GM21723 (cell line): Measurements from ENCODE around the gene COPZ2.
A peak's percentile ranks its signal among the peaks of the same experiment; 100 is the strongest.
"Not testable (repeated sequence)": the region's sequence is repeated elsewhere in the genome, so short reads cannot be mapped to it uniquely, and the experiment has no call there.

Experiments used
- ATAC-seq: cut with Tn5 transposase; IDR thresholded peaks from one replicate; pipeline ENCODE4 v1.9.1; 2021; ENCODE audit warnings: mild to moderate bottlenecking, moderate library complexity; ENCODE audit not compliant: unreplicated experiment

Gene COPZ2, protein sequence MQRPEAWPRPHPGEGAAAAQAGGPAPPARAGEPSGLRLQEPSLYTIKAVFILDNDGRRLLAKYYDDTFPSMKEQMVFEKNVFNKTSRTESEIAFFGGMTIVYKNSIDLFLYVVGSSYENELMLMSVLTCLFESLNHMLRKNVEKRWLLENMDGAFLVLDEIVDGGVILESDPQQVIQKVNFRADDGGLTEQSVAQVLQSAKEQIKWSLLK

GRCh38 chr17:48037036-48037837 lies at the start of gene COPZ2:
Gene COPZ2, minus strand, starts transcription at chr17:48037797. Its CDS starts 20 bp downstream, at chr17:48037777.
- peak; percentile 60 for ATAC-seq

DNA sequence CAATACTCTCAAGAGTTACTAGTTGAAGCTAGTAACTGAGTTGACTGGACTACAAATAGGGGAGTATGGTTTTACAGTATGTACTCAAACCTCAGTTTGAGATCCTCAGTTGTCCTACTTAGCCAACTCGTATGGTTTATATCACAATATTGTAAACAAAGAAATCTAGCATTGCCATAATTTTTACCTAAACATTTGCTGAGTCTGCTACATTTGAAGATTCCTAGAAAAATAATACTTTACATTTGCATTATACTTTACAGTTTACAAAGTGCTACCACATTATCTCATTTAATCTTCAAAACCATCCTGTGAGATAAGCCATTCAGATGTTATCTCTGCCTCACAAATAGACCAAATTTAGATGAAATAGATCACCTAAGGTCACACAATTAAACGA lies 47.3 kb upstream of the COPZ2 start:
- no peak for ATAC-seq

DNA sequence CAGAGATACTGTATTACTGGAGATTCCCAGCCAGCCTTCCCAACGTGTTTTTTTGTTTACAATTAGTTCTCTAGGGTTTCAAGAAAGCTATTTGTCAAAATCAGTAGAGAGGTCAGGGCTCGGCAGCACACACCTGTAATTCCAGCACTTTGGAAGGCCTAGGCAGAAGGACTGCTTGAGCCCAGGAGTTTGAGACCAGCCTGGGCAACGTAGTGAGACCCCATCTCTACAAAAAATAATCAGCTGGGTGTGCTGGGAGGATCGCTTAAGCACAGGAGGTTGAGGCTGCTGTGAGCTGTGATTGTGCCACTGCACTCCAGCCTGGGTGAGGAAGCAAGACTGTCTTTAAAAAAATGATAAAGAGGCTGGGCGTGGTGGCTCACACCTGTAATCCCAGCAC lies 44.3 kb upstream of the COPZ2 start:
- ATAC-seq = no peak

DNA sequence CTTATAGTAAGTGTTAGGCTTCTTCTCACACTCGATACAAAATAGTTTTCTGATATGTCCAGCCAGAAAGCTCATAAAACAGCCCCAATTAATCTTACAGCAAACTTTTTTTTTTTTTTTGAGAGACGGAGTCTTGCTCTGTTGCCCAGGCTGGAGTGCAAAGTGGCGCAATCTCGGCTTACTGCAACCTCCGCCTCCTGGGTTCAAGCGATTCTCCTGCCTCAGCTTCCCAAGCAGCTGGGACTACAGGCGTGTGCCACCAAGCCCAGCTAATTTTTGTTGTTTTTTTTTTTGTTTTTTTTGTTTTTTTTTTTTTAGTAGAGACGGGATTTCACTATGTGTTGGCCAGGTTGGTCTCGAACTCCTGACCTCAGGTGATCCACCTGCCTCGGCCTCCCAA lies 39.6 kb upstream of the COPZ2 start:
- not testable (repeated sequence) for ATAC-seq

DNA sequence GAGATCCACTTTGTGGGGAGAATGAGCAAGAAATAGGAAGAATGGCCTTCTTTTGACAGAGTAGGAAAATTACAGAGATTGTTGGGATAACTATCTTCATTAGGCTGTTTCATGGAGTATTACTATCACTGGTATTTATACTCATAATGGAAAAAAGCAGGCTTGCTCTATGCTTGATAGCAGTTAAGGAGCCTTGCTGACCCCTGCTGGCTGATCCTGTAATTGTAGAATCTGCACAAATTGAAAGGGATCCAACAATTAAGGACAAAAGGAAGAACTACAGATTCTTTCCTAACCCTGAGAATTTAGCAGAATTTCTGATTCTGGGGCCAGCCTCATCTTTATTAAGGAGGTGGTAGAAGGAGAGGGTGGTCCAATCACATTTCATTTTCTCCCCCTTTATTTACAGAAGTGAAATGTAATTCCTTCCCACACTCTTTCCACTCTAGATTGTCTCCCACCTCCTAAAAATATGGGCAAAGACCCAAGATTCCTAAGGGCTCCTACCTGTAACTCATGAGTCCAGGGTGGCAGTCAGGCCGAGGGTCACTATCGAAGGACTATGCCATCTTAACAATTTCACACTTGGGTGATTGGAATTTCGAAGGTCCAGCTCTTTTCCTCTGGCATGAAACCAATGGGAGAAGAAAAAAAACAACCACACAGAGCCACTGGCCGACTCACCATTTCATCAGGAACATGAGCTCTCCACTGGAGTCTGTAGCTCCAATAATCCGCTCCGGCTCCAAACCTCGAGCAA lies 36.9 kb upstream of the COPZ2 start:
- no peak for ATAC-seq

DNA sequence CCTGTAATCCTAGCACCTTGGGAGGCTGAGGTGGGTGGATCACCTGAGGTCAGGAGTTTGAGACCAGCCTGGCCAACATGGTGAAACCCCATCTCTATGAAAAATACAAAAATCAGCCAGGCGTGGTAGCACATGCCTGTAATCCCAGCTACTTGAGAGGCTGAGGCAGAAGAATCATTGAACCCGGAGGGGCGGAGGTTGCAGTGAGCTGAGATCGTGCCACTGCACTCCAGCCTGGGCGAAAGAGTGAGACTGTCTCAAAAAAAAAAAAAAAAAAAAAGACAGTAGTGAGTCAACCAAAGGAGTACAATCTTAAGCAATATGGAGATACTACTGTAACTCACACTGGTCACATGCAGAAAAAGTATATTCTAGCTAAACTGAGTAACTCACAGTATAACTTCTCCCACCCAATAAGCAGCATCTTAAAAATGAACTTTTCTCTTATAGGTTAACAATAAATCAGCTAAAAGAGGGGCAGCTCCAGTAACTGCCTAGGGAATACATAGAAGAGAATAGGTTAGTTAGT lies 36.0 kb upstream of the COPZ2 start:
- not testable (repeated sequence) for ATAC-seq

DNA sequence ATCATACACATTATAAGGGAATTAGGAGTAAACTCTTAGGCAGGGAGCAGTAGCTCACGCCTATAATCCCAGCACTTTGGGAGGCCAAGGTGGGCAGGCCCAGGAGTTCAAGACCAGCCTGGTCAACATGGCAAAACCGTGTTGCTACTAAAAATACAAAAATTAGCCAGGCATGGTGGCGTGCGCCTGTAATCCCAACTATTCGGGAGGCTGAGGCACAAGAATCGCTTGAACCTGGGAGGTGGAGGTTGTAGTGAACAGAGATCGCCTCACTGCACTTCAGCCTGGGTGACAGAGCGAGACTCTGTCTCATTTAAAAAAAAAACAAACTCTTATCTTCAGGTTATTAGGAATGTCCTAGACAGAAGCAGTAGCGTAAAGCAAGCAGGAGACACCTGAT lies 35.2 kb upstream of the COPZ2 start:
- not testable (repeated sequence) for ATAC-seq

DNA sequence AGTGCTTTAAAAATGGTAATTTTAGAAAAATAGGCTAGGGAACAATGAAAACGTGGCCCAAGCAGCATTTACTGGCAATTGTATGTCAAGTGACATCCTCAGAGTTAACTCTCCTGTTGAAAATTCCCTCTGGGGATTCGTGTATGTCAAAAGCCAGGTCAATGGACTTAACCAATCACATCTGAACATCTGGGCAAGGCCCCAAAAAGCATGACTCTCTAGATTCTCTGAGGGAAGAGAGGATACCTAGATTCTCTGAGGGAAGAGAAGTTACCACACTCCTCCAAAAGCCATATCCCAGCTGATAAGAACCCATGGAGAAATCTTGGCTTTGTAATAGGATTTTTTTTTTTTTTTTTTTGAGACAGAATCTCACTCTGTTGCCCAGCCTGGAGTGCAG lies 34.1 kb upstream of the COPZ2 start:
- ATAC-seq = no peak

GRCh38 chr17:48070195-48070594 lies 32.6 kb upstream of the COPZ2 start:
- ATAC-seq = no peak

DNA sequence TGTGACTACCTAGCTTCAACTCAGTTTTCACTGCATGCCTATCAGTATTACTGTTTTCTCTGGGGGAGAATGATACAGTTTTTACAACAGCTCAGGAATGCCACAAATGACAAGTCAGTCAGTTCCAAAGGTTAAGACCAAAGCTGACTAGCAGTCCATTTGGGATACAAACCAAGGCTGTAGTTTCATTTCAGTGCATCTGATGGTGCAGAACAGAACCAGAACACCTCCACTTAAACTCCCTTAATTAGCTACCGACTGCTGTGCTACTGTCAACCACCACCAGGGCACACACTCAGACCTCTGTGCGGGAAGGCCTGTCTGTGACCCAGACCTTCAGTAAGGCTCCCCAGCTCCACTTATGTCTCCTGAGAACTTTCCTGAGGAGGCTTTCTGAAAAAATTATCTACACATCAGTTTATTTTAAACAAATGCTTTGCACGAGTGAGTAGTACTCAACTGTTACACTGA lies 30.9 kb upstream of the COPZ2 start:
- ATAC-seq = no peak

DNA sequence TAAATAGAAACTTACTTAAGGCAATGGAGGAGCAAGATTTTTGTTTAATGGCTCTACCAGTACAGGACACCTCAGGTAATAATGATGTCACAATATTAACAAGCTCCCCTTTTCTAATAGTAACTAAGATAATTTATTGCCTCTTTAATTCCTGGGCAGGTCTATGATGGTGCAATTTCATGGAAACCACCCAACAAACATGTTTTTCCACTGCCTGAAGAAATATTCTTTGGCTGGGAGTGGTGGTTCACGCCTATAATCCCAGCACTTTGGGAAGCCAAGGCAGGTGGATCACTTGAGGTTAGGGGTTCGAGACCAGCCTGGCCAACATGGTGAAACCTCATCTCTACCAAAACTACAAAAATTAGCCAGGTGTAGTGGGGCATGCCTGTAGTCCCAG lies 30.2 kb upstream of the COPZ2 start:
- not testable (repeated sequence) for ATAC-seq

DNA sequence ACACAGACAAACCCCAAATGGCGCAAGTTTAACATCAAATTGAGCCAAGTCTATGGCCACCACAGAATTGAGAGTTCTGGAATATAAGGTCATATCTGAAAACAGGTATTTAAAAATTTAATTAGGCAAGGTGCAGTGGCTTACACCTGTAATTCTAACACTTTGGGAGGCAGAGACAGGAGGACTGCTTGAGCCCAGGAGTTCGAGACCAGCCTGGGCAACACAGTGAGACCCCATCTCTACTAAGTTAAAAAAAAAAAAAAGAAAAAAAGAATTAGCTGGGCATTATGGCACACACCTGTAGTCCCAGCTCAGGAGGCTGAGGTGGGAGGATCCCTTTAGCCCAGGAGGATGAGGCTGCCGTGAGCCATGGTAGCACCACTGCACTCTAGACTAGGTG lies 29.6 kb upstream of the COPZ2 start:
- no peak for ATAC-seq

- ATAC-seq = no peak
Measured at GRCh38 chr17:48066656-48067055, 29.1 kb upstream of the COPZ2 start.

DNA sequence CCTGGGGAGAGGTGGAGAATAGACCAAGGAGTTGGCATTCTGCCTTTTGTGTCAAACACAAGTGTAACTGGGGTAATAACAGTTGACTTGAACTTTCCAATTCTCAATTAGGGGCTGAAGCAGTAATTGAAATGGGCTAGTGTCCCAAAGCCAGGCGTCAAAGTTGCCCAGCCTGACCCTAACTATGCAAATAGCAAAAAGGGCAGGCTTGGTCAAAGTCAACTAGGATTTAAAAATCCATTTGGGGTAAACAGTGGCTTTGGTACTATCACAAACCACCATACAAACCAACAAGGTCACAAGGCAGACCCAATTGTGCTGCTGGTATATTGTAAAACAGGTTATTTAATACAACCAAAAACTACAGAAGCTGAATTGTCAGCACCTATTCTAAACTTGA lies 28.6 kb upstream of the COPZ2 start:
- ATAC-seq = no peak

GRCh38 chr17:48064638-48065037 lies 27.0 kb upstream of the COPZ2 start:
- ATAC-seq = no peak

DNA sequence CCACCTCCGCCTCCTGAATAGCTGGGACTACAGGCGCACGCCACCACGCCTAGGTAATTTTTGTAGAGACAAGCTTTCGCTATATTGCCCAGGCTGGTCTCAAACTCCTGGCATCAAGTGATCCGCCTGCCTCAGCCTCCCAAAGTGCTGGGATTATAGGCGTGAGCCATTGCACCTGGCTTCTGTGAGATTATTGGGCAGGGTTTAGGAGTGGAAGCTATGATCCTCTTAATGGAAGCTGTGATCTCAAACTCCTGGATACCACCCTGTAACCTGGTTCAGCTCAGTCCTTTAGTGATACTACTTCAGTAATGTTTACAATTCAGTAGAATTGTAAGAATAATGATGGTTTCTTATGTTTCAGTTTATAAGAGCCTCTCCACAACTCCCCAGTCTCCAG lies 24.7 kb upstream of the COPZ2 start:
- no peak for ATAC-seq

DNA sequence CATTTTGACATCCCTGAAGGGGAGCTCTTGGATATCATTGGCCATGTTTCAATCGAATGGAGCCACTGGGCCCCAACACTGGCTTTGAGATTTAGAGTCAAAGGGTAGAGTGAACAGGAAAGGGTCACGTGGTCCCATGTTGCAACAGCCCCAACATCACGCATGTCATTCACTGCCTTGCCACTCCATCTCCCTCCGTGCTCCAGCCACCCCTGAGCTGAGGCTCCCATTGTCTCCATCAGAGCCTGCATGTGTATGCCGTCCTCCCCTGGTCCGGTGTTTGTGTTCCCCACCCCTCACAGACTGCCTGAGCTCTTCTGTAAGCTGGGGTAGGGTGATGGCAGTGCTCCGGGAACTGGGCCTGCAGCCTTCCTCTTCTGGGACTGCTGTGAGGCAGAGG lies 22.7 kb upstream of the COPZ2 start:
- no peak for ATAC-seq

- no peak for ATAC-seq
Measured at GRCh38 chr17:48059125-48059668, 21.6 kb upstream of the COPZ2 start.

DNA sequence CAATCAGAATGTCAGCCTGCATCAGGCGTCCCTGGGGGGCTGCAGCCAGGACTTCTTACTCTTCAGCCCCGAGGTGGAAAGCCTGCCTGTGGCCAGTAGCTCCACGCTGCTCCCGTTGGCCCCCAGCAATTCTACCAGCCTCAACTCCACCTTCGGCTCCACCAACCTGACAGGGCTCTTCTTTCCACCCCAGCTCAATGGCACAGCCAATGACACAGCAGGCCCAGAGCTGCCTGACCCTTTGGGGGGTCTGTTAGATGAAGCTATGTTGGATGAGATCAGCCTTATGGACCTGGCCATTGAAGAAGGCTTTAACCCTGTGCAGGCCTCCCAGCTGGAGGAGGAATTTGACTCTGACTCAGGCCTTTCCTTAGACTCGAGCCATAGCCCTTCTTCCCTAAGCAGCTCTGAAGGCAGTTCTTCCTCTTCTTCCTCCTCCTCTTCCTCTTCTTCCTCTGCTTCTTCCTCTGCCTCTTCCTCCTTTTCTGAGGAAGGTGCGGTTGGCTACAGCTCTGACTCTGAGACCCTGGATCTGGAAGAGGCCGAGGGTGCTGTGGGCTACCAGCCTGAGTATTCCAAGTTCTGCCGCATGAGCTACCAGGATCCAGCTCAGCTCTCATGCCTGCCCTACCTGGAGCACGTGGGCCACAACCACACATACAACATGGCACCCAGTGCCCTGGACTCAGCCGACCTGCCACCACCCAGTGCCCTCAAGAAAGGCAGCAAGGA lies 21.0 kb upstream of the COPZ2 start:
- no peak for ATAC-seq

GRCh38 chr17:48057626-48058025 lies 20.0 kb upstream of the COPZ2 start:
- ATAC-seq = no peak
